ENCODE data around the gene GRK6.
"Not testable (repeated sequence)": the region's sequence is repeated elsewhere in the genome, so short reads cannot be mapped to it uniquely, and the experiment has no call there.

The GRK6 gene

GRCh38 chr5:177477701-177478477 is 51.4 kb downstream of the GRK6 start:
- Histone ChIP-seq H3K36me3 (ENCODE audit: insufficient read depth, low read length) (no peaks in the 10 kb centered on the region), H3K9ac (ENCODE audit: low read depth, low read length) (no peak overlapping the region), H3K9me3 (ENCODE audit: control insufficient read depth, insufficient read depth, low read length) (no peaks in the 10 kb centered on the region), H3K4me1 (ENCODE audit: insufficient read depth, low read length) (peaks cover 21% of the 10 kb centered on the region)

GRCh38 chr5:177478711-177479646 is 52.5 kb downstream of the GRK6 start:
- Histone ChIP-seq H3K4me1 (ENCODE audit: insufficient read depth, low read length) (peaks cover 19% of the 10 kb centered on the region), H3K9ac (ENCODE audit: low read depth, low read length) (no peak overlapping the region), H3K36me3 (ENCODE audit: insufficient read depth, low read length) (no peaks in the 10 kb centered on the region), H3K9me3 (ENCODE audit: control insufficient read depth, insufficient read depth, low read length) (no peaks in the 10 kb centered on the region)

- Histone ChIP-seq H3K9ac (ENCODE audit: low read depth, low read length) (no peak overlapping the region), H3K9me3 (ENCODE audit: control insufficient read depth, insufficient read depth, low read length) (no peaks in the 10 kb centered on the region), H3K4me1 (ENCODE audit: insufficient read depth, low read length) (peaks cover 11% of the 10 kb centered on the region), H3K36me3 (ENCODE audit: insufficient read depth, low read length) (no peaks in the 10 kb centered on the region)
Observed at GRCh38 chr5:177479774-177480173, 53.3 kb downstream of the GRK6 start.

DNA sequence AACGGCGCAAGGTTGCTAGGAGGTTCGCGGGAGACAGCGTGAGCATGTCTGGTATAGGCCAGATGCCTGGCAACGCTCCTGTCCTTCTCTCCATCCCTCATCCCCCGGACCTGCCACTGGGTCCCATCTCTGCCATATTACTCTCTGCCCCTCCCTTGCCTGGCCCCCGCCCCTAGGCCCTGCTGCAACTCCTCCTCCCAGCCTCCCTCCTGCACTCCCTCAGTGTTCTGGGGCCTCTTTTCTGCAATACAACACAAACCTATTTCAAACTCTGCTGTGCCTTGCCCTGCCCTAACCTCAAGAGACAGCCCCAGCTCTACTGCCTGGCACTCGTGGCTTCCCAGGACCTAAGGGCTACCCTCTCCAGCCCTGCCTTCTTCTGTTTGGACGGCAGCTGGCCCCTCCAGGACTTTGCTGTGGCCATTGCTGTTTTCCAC is 55.9 kb downstream of the GRK6 start:
- Histone ChIP-seq H3K4me1 (ENCODE audit: insufficient read depth, low read length) (no peaks in the 10 kb centered on the region), H3K9me3 (ENCODE audit: control insufficient read depth, insufficient read depth, low read length) (no peaks in the 10 kb centered on the region), H3K9ac (ENCODE audit: low read depth, low read length) (no peak overlapping the region), H3K36me3 (ENCODE audit: insufficient read depth, low read length) (peaks cover 4% of the 10 kb centered on the region)

DNA sequence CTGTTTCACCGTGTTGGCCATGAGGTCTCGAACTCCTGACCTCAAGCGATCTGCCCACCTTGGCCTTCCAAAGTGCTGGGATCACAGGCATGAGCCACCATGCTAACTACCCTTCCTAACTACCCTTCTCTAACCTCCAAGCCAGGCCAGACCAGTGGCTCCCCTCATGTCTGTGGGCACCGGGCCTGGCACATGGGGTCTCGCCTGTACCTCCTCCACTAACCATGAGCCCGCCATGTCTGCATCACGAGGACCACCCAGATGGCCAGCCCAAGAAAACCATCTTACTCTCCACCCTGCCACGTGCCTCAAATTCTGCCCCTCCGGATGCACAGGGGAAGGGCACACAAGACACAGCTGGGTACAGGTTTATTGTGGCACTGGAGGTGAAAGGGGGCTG is 56.6 kb downstream of the GRK6 start:
- Histone ChIP-seq H3K9ac (ENCODE audit: low read depth, low read length) (no peak overlapping the region), H3K36me3 (ENCODE audit: insufficient read depth, low read length) (peaks cover 10% of the 10 kb centered on the region), H3K9me3 (ENCODE audit: control insufficient read depth, insufficient read depth, low read length) (no peaks in the 10 kb centered on the region), H3K4me1 (ENCODE audit: insufficient read depth, low read length) (no peaks in the 10 kb centered on the region)

GRCh38 chr5:177483994-177484901 is 57.8 kb downstream of the GRK6 start:
- Histone ChIP-seq H3K9ac (ENCODE audit: low read depth, low read length) (no peak overlapping the region), H3K36me3 (ENCODE audit: insufficient read depth, low read length) (peaks cover 16% of the 10 kb centered on the region), H3K4me1 (ENCODE audit: insufficient read depth, low read length) (no peaks in the 10 kb centered on the region), H3K9me3 (ENCODE audit: control insufficient read depth, insufficient read depth, low read length) (no peaks in the 10 kb centered on the region)

DNA sequence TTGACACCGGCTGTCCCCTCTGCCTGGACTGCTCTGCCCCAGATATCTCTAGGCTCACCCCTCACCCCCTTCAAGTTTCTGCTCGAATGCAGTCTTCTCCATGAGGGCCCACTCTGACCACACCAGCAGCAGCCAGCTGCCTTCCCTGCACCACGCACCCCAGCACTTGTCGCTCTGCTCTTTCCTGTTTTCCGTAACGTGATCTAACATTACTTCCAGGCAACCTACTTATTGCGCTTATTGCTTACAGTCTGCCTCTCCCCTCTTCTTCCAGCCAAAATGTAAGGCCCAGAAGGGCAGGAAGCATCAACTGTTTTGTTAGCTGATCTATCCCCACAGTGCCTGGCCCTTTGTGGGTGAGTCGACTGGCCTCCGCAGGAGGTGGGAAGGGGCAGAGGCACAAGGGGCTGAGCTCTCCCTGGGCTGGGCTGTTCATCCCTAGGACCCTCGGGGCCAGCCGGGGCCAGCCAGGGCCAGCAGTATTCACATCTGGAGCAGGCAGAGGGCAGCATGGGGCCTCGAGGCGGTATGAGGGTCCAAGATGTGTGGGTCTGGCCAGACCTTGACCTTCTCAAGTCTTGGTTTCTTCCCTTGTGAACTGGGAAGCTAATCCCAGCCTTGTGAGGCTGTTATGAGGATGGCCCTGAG is 58.5 kb downstream of the GRK6 start:
- H3K9ac ChIP-seq (ENCODE audit: low read depth, low read length), result no peak overlapping the region
- H3K4me1 ChIP-seq (ENCODE audit: insufficient read depth, low read length), result no peaks in the 10 kb centered on the region
- H3K36me3 ChIP-seq (ENCODE audit: insufficient read depth, low read length), result peaks cover 17% of the 10 kb centered on the region
- no peaks in the 10 kb centered on the region for H3K9me3 ChIP-seq (ENCODE audit: control insufficient read depth, insufficient read depth, low read length)

- H3K36me3 ChIP-seq (ENCODE audit: insufficient read depth, low read length), result peaks cover 20% of the 10 kb centered on the region
- not testable (repeated sequence) for H3K9ac ChIP-seq (ENCODE audit: low read depth, low read length); H3K4me1 ChIP-seq (ENCODE audit: insufficient read depth, low read length); H3K9me3 ChIP-seq (ENCODE audit: control insufficient read depth, insufficient read depth, low read length)
Observed at GRCh38 chr5:177485753-177486152, 59.3 kb downstream of the GRK6 start.

GRCh38 chr5:177486256-177486655 is 59.8 kb downstream of the GRK6 start:
- Histone ChIP-seq H3K9me3 (ENCODE audit: control insufficient read depth, insufficient read depth, low read length) (no peaks in the 10 kb centered on the region), H3K9ac (ENCODE audit: low read depth, low read length) (no peak overlapping the region), H3K36me3 (ENCODE audit: insufficient read depth, low read length) (peaks cover 21% of the 10 kb centered on the region), H3K4me1 (ENCODE audit: insufficient read depth, low read length) (no peaks in the 10 kb centered on the region; the same call in 1 of the 2 replicates)

DNA sequence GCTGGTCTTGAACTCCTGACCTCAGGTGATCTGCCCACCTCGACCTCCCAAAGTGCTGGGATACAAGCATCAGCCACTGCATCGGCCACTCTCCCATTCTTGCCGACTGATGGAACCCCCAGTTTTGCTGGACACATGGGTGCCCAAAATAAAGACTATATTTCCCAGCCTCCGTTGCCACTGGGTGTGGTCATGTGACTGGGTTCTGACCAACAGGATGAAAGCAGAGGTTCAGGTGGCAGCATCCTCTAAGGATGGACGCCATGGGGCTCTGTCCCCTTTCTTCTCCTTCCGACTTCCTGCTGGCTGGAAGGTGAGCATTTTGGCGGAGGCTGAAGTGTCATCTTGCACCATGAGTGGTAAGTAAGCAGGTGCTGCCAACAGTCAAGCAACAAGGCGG is 60.7 kb downstream of the GRK6 start:
- H3K9me3 ChIP-seq (ENCODE audit: control insufficient read depth, insufficient read depth, low read length), result no peaks in the 10 kb centered on the region
- no peaks in the 10 kb centered on the region; the same call in 1 of the 2 replicates for H3K4me1 ChIP-seq (ENCODE audit: insufficient read depth, low read length)
- peaks cover 21% of the 10 kb centered on the region for H3K36me3 ChIP-seq (ENCODE audit: insufficient read depth, low read length)
- H3K9ac ChIP-seq (ENCODE audit: low read depth, low read length), result no peak overlapping the region

GRCh38 chr5:177487975-177488374 is 61.5 kb downstream of the GRK6 start:
- H3K9ac ChIP-seq (ENCODE audit: low read depth, low read length), result no peak overlapping the region
- H3K36me3 ChIP-seq (ENCODE audit: insufficient read depth, low read length), result peaks cover 29% of the 10 kb centered on the region
- no peaks in the 10 kb centered on the region; the same call in 1 of the 2 replicates for H3K4me1 ChIP-seq (ENCODE audit: insufficient read depth, low read length)
- H3K9me3 ChIP-seq (ENCODE audit: control insufficient read depth, insufficient read depth, low read length), result no peaks in the 10 kb centered on the region

GRCh38 chr5:177489119-177489716 is 62.7 kb downstream of the GRK6 start:
- Histone ChIP-seq H3K9me3 (ENCODE audit: control insufficient read depth, insufficient read depth, low read length) (no peaks in the 10 kb centered on the region), H3K36me3 (ENCODE audit: insufficient read depth, low read length) (peaks cover 31% of the 10 kb centered on the region), H3K9ac (ENCODE audit: low read depth, low read length) (no peak overlapping the region), H3K4me1 (ENCODE audit: insufficient read depth, low read length) (peaks cover 6% of the 10 kb centered on the region)

GRCh38 chr5:177490311-177490991 is 64.0 kb downstream of the GRK6 start:
- no peaks in the 10 kb centered on the region for H3K9me3 ChIP-seq (ENCODE audit: control insufficient read depth, insufficient read depth, low read length)
- H3K36me3 ChIP-seq (ENCODE audit: insufficient read depth, low read length), result peaks cover 31% of the 10 kb centered on the region
- H3K4me1 ChIP-seq (ENCODE audit: insufficient read depth, low read length), result peaks cover 13% of the 10 kb centered on the region
- H3K9ac ChIP-seq (ENCODE audit: low read depth, low read length), result no peak overlapping the region
